ENCODE results near the gene HEPACAM.

The HEPACAM gene

GRCh38 chr11:124897674-124898262 is 38.1 kb downstream of the HEPACAM start, which contains the start of gene ROBO4:
Gene ROBO4 (minus strand): TSS chr11:124897865. CDS start chr11:124897795, 70 bp downstream.
- no peaks in the 10 kb centered on the region for H3K36me3 ChIP-seq (ENCODE audit: control insufficient read depth, insufficient read depth, low read length)

GRCh38 chr11:124896821-124897391 is 38.9 kb downstream of the HEPACAM start:
- H3K36me3 ChIP-seq (ENCODE audit: control insufficient read depth, insufficient read depth, low read length), result no peaks in the 10 kb centered on the region
- no peak overlapping the region for H3K56ac ChIP-seq (ENCODE audit: low read length)
- no CpG with 5 or more reads among the region's 9 CpGs for WGBS (ENCODE audit: extremely low coverage, insufficient coverage, low lambda C conversion rate)
- no peak overlapping the region for H2AK5ac ChIP-seq (ENCODE audit: low read length)
- H2BK120ac ChIP-seq (ENCODE audit: low read depth, low read length), result no peak overlapping the region
- H3K79me2 ChIP-seq (ENCODE audit: control insufficient read depth, insufficient read depth, low read length), result no peaks in the 10 kb centered on the region
- no peaks in the 10 kb centered on the region for H3K27me3 ChIP-seq (ENCODE audit: insufficient read depth, low read length, poor library complexity)
- H3K4me3 ChIP-seq (ENCODE audit: low read length), result no peak overlapping the region
- no peak overlapping the region for H3K9ac ChIP-seq (ENCODE audit: low read length)
- H3K79me1 ChIP-seq (ENCODE audit: low read length), result no peaks in the 10 kb centered on the region
- peaks cover 2% of the 10 kb centered on the region for H3K4me1 ChIP-seq (ENCODE audit: control insufficient read depth, low read depth, low read length)
- H2BK15ac ChIP-seq (replicated peaks; ENCODE audit: low read depth), result no peak overlapping the region
- no peak overlapping the region for H2BK5ac ChIP-seq (ENCODE audit: low read length)
- H4K8ac ChIP-seq (ENCODE audit: low read depth, low read length), result no peak overlapping the region
- H3K18ac ChIP-seq (ENCODE audit: low read length), result no peak overlapping the region
- H3K4ac ChIP-seq (ENCODE audit: low read depth, low read length), result no peak overlapping the region
- H3K27ac ChIP-seq (ENCODE audit: low read depth, low read length), result no peak overlapping the region
- H3K4me2 ChIP-seq (ENCODE audit: low read length), result no peak overlapping the region
- no peak overlapping the region for H3K23ac ChIP-seq (ENCODE audit: low read length)
- no peak for DNase-seq
- H4K5ac ChIP-seq (ENCODE audit: low read length), result no peak overlapping the region

More at GRCh38 chr11:124897674-124898262, 38.1 kb downstream of the HEPACAM start, which contains the start of gene ROBO4:
- Histone ChIP-seq H3K18ac (ENCODE audit: low read length) (no peak within 1 kb of the TSS), H2BK15ac (replicated peaks; ENCODE audit: low read depth) (no peak within 1 kb of the TSS), H3K4me1 (ENCODE audit: control insufficient read depth, low read depth, low read length) (peaks cover 2% of the 10 kb centered on the region), H4K5ac (ENCODE audit: low read length) (no peak within 1 kb of the TSS), H3K9ac (ENCODE audit: low read length) (no peak within 1 kb of the TSS), H3K4me2 (ENCODE audit: low read length) (no peak within 1 kb of the TSS), H3K27me3 (ENCODE audit: insufficient read depth, low read length, poor library complexity) (no peaks in the 10 kb centered on the region), H2AK5ac (ENCODE audit: low read length) (no peak within 1 kb of the TSS), H4K8ac (ENCODE audit: low read depth, low read length) (no peak within 1 kb of the TSS), H3K23ac (ENCODE audit: low read length) (no peak within 1 kb of the TSS), H3K56ac (ENCODE audit: low read length) (peak within 1 kb of the TSS; percentile 50), H2BK5ac (ENCODE audit: low read length) (no peak within 1 kb of the TSS), H3K27ac (ENCODE audit: low read depth, low read length) (no peak within 1 kb of the TSS), H3K79me1 (ENCODE audit: low read length) (no peaks in the 10 kb centered on the region), H2BK120ac (ENCODE audit: low read depth, low read length) (no peak within 1 kb of the TSS), H3K4ac (ENCODE audit: low read depth, low read length) (no peak within 1 kb of the TSS), H3K4me3 (ENCODE audit: low read length) (no peak within 1 kb of the TSS), H3K79me2 (ENCODE audit: control insufficient read depth, insufficient read depth, low read length) (no peaks in the 10 kb centered on the region)
- WGBS (ENCODE audit: extremely low coverage, insufficient coverage, low lambda C conversion rate), result no CpG with 5 or more reads among the region's 12 CpGs
- no peak for DNase-seq

GRCh38 chr11:124896071-124896750 is 39.6 kb downstream of the HEPACAM start:
- no CpG with 5 or more reads among the region's 16 CpGs for WGBS (ENCODE audit: extremely low coverage, insufficient coverage, low lambda C conversion rate)
- no peak overlapping the region for H2BK120ac ChIP-seq (ENCODE audit: low read depth, low read length)
- no peaks in the 10 kb centered on the region for H3K36me3 ChIP-seq (ENCODE audit: control insufficient read depth, insufficient read depth, low read length)
- no peak overlapping the region for H3K27ac ChIP-seq (ENCODE audit: low read depth, low read length)
- H3K9ac ChIP-seq (ENCODE audit: low read length), result no peak overlapping the region
- no peak overlapping the region for H3K18ac ChIP-seq (ENCODE audit: low read length)
- H2BK15ac ChIP-seq (replicated peaks; ENCODE audit: low read depth), result no peak overlapping the region
- H3K4ac ChIP-seq (ENCODE audit: low read depth, low read length), result no peak overlapping the region
- no peak overlapping the region for H2BK5ac ChIP-seq (ENCODE audit: low read length)
- peaks cover 2% of the 10 kb centered on the region for H3K4me1 ChIP-seq (ENCODE audit: control insufficient read depth, low read depth, low read length)
- no peaks in the 10 kb centered on the region for H3K27me3 ChIP-seq (ENCODE audit: insufficient read depth, low read length, poor library complexity)
- no peak overlapping the region for H3K4me2 ChIP-seq (ENCODE audit: low read length)
- H4K5ac ChIP-seq (ENCODE audit: low read length), result no peak overlapping the region
- H2AK5ac ChIP-seq (ENCODE audit: low read length), result no peak overlapping the region
- H3K4me3 ChIP-seq (ENCODE audit: low read length), result no peak overlapping the region
- no peak overlapping the region for H4K8ac ChIP-seq (ENCODE audit: low read depth, low read length)
- DNase-seq, result no peak
- H3K79me1 ChIP-seq (ENCODE audit: low read length), result no peaks in the 10 kb centered on the region
- H3K56ac ChIP-seq (ENCODE audit: low read length), result no peak overlapping the region
- H3K79me2 ChIP-seq (ENCODE audit: control insufficient read depth, insufficient read depth, low read length), result no peaks in the 10 kb centered on the region
- no peak overlapping the region for H3K23ac ChIP-seq (ENCODE audit: low read length)

- peaks cover 2% of the 10 kb centered on the region for H3K4me1 ChIP-seq (ENCODE audit: control insufficient read depth, low read depth, low read length)
- H3K4me2 ChIP-seq (ENCODE audit: low read length), result no peak overlapping the region
- no peaks in the 10 kb centered on the region for H3K36me3 ChIP-seq (ENCODE audit: control insufficient read depth, insufficient read depth, low read length)
- no peak overlapping the region for H3K18ac ChIP-seq (ENCODE audit: low read length)
- no peak overlapping the region for H4K5ac ChIP-seq (ENCODE audit: low read length)
- no peak overlapping the region for H3K4ac ChIP-seq (ENCODE audit: low read depth, low read length)
- H3K27ac ChIP-seq (ENCODE audit: low read depth, low read length), result no peak overlapping the region
- DNase-seq, result no peak
- no peak overlapping the region for H3K4me3 ChIP-seq (ENCODE audit: low read length)
- no peak overlapping the region for H3K23ac ChIP-seq (ENCODE audit: low read length)
- no peaks in the 10 kb centered on the region for H3K79me1 ChIP-seq (ENCODE audit: low read length)
- H4K8ac ChIP-seq (ENCODE audit: low read depth, low read length), result no peak overlapping the region
- no peak overlapping the region for H2AK5ac ChIP-seq (ENCODE audit: low read length)
- H2BK120ac ChIP-seq (ENCODE audit: low read depth, low read length), result no peak overlapping the region
- no peak overlapping the region for H2BK15ac ChIP-seq (replicated peaks; ENCODE audit: low read depth)
- no peak overlapping the region for H3K56ac ChIP-seq (ENCODE audit: low read length)
- no CpG with 5 or more reads among the region's 20 CpGs for WGBS (ENCODE audit: extremely low coverage, insufficient coverage, low lambda C conversion rate)
- H3K27me3 ChIP-seq (ENCODE audit: insufficient read depth, low read length, poor library complexity), result no peaks in the 10 kb centered on the region
- no peak overlapping the region for H3K9ac ChIP-seq (ENCODE audit: low read length)
- no peak overlapping the region for H2BK5ac ChIP-seq (ENCODE audit: low read length)
- no peaks in the 10 kb centered on the region for H3K79me2 ChIP-seq (ENCODE audit: control insufficient read depth, insufficient read depth, low read length)
Observed at GRCh38 chr11:124895471-124895971, 40.3 kb downstream of the HEPACAM start.

GRCh38 chr11:124894606-124895430 is 41.0 kb downstream of the HEPACAM start:
- Histone ChIP-seq H3K4me2 (ENCODE audit: low read length) (no peak overlapping the region), H4K8ac (ENCODE audit: low read depth, low read length) (no peak overlapping the region), H2AK5ac (ENCODE audit: low read length) (no peak overlapping the region), H3K4ac (ENCODE audit: low read depth, low read length) (no peak overlapping the region), H3K4me3 (ENCODE audit: low read length) (no peak overlapping the region), H3K23ac (ENCODE audit: low read length) (no peak overlapping the region), H2BK120ac (ENCODE audit: low read depth, low read length) (no peak overlapping the region), H3K4me1 (ENCODE audit: control insufficient read depth, low read depth, low read length) (peaks cover 2% of the 10 kb centered on the region), H3K56ac (ENCODE audit: low read length) (no peak overlapping the region), H3K79me2 (ENCODE audit: control insufficient read depth, insufficient read depth, low read length) (no peaks in the 10 kb centered on the region), H3K27ac (ENCODE audit: low read depth, low read length) (no peak overlapping the region), H3K27me3 (ENCODE audit: insufficient read depth, low read length, poor library complexity) (no peaks in the 10 kb centered on the region), H3K79me1 (ENCODE audit: low read length) (no peaks in the 10 kb centered on the region), H3K36me3 (ENCODE audit: control insufficient read depth, insufficient read depth, low read length) (no peaks in the 10 kb centered on the region), H3K18ac (ENCODE audit: low read length) (no peak overlapping the region), H2BK5ac (ENCODE audit: low read length) (no peak overlapping the region), H3K9ac (ENCODE audit: low read length) (no peak overlapping the region), H2BK15ac (replicated peaks; ENCODE audit: low read depth) (no peak overlapping the region), H4K5ac (ENCODE audit: low read length) (no peak overlapping the region)
- no CpG with 5 or more reads among the region's 4 CpGs for WGBS (ENCODE audit: extremely low coverage, insufficient coverage, low lambda C conversion rate)
- no peak for DNase-seq

Measured in mesendoderm (in vitro differentiated cells).